NCI-H774 (cell line): ENCODE data around the gene PGAP3.

ENCODE experiments used
- DNase-seq: peaks from one replicate; lab custom pipeline; 2025; lab: John Stamatoyannopoulos, UW

PGAP3 gene

DNA sequence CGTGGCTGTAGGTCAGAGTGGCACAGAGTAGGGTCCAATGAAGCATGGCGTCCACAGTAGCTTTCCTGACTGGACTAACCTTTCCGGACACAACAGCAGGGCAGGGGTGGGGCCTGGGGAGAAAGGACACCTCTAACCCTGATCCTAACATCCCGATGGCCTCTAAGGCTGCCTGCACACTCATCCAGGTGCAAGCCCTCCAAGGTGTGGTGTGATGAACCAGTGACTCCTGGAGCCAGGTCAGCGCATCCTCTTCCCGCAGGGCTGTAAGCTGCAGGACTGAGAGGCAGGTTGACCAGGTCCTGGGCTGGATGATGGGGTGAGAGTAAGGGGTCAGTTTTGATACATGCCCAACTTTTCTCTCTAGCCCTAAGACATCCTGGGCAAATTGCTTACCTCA is 8.9 kb upstream of the PGAP3 start:
- no peak for DNase-seq

DNA sequence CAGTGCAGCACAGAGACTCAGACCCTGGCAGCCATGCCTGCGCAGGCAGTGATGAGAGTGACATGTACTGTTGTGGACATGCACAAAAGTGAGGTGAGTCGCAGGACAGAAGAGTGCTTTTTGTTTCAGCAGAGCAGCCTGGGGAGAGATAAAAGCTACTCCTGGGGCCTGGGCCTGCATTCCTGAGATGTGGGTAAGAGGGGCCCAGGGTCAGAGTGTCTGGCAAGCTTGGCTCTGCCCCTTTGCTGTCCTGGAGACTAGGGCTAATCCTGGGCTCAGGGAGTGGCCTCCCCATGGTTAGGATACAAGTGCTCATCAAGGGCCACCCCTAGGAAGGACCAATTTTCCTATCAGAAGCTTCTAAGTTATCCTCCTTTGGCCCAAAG is 7.2 kb upstream of the PGAP3 start:
- no peak for DNase-seq

- no peak for DNase-seq
Measured at GRCh38 chr17:39694593-39694992, 6.7 kb upstream of the PGAP3 start.

DNA sequence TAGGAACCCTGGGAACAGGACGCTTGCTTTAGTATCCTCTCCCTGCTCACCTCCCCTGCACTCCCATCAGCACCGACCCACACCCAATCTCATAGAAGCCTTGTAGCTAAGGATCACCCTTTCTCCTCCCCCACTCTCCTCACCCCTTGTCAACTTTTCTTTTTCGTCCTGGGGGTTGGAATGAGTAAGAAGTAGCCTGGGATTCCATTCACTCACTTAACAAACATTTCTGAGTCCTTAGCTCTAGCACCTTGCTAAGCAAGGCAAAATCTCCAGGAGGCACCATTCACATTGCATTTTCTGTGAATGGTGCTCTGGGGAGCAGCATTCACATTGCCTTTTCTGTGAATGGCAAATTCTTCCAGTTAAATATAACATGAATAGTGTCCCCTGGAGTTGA is 1.1 kb upstream of the PGAP3 start:
- DNase-seq, result no peak

DNA sequence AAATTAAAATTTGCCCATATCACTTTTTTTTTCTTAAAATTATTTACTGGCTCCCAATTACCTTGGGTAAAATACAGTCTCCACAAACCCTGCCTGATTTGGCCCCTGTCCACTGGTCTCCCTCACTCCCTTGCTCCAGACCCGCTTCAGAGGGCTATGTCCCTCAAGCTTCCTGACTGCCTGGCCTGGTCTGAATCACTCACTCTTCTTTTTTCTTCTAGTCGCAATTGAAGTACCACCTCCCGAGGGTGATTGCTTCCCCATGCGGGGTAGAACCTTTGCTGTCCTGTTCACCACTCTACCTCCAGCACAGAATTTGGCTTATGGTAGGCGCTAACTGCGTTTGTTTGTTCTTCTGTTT is 598 bp upstream of the PGAP3 start:
- DNase-seq, result no peak

- no peak for DNase-seq
Measured at GRCh38 chr17:39687101-39687545, 734 bp downstream of the PGAP3 start.

DNA sequence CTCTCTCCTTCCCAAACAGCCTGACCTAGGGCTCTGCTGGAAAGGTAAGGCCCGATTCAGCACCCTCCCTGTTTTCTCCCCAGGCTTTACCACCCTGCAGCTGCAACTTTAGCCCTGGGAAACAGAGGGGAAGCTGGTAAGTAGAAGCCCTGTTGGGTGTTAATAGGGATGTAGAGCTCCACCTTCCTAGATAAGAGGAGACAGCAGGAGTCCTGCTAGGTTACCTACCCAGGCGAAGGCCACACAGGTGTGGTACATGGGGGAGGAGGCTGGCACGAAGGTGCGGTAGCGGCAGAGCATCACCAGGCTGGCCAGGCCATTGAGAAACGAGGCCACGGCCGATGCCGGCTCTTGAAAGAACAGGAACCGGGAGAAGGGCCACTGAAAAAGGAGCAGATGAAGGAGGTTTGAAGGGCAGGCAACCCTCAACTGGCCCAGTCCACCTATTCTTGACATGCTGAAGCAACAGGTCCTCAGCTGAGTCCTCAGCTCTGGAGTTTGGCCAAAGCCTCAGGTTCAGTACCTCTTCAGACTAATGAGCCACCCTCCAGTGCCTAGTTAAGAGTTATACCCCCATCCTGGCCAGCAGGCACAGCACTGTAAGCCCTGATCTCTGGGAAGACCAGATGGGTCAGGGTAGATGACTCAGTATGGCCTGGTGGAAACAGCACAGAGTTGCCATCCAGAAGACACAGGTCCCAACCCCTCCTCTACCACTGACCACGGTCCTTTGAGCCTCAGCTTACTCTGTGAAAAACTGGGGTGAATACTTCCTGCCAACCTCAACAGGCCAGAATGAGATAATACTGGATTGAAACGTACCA is 3.3 kb downstream of the PGAP3 start:
- no peak for DNase-seq

DNA sequence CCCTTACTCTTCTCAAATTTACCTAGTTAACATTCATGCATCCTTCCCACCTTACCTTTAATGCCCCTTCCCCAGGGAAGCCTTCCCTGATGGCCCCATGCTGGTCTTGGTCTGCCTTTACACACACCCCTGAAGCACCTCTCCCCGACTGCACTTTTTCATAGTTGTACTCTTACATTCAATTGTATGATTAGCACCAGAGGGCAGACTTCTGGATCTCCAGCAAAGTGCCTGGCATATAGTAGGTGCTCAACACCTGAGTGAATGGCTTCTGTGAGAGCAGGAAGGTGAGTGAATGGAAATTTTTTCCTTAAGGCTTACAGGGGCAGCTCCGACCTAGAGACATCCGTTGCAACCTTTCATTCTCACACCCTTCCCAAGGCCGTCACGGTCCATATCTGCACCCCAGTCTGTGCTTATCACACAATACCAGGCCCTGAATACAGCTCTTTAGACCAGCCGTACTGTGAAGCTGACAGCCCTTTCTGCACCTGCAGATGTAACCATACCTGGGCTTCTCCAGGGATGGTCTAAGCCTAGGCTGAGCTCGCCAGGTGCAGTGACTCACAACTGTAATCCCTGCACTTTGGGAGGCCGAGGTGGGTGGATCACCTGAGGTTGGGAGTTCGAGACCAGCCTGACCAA is 4.4 kb downstream of the PGAP3 start:
- no peak for DNase-seq

DNA sequence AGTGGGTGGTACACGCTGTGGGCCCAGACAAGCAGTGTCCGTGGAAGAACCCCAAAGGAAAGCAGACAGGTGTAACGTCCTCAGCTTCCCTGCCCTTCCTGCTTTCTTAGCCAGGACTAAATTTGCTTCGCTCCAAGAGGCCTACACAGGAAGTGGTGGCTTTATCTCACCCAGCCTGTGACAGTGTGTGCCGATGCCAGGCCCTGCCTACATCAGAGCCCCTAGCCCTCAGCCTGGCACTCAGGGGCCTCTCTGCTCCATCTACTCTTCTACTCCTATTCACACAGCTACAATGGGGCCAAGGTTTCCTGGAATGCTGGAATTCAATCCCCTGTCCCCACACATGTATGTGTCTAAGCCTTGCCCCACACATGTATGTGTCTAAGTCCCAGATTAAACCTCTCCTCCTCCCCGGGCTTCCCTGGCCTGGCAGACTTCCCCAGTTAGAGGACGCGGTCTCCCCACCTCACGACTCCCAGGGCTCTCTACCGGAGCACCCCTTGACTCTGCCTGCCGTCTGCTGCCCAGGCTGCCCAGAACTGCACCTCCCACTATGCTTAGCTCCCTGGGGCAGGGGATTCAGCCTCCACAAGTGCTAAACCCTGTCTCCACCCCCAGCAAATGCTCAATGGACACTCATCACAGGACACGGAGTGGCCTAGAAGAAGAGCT is 8.2 kb downstream of the PGAP3 start:
- no peak for DNase-seq

DNA sequence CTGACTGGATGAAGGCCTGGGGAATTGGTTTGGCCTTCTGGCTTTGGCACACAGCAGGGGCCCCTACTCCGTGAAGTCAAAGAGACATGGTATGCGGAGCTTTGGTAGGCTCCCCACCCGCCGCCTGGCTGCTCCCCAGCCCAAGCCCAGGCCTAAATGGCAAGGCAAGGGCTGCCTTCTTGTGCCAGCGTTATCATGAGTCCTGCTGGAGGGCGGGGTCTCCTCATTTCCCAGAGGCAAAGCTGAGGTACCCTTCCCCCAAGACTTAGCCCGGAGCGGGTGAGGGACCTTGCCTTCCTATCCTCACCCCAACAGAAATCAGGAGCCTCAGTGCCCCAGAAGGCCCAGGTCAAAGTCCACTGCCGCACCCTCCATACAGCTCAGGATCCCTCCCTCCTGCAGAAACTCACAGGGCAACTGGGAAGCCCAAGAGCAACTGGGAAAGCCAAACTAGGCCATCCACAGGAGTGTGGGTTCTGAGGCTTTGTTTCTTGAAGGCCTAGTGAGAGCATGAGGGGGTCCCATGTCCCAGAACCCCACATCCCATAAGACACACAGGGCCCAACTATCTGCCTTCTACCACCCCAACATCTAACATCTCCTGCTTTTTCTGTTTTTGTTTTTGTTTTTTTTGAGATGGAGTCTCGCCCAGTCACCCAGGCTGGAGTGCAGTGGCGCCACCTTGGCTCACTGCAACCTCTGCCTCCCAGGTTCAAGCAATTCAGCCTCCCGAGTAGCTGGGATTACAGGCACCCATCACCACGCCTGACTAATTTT is 9.3 kb downstream of the PGAP3 start:
- no peak for DNase-seq

DNA sequence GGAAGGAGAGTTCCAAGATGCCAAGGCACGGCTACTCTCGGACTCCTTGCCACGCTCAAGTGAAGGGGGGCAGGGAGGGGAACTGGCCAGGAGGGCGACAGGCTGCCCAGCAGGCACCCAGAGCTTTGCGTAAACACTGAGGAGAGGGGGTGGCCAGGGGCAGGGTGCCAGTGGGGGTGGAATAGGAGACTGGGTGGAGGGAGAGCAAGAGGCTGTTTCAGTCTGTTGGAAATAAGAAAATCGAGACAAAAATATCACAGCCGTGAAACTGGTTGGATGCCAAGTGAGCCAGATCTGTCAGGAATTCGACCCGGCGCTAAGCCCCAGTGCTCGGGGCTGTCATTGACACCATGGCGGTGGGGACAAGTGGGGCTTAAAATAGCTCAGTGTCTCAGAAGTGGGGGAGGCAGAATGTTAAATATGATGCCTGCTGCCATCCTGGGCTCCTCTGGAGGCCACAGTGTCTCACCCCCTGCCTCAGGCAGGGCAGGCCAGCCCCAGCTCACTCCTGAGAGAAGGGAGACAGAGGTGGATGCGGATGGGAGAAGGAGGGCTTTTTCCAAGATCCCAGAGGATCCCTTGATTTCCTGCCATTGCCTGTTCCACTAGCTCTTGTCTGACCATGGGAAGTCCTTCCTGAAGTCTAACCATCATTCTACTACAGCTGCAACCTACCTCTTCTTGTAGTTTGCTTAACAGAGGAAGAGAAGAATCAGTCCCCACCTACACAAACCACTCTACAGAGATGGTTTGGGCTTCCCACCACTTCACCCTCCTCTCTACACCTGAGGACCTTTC is 10.1 kb downstream of the PGAP3 start:
- DNase-seq, result no peak

- DNase-seq, result no peak
Measured at GRCh38 chr17:39677072-39677471, 10.8 kb downstream of the PGAP3 start.

- DNase-seq, result no peak
Measured at GRCh38 chr17:39676198-39676819, 11.5 kb downstream of the PGAP3 start.

DNA sequence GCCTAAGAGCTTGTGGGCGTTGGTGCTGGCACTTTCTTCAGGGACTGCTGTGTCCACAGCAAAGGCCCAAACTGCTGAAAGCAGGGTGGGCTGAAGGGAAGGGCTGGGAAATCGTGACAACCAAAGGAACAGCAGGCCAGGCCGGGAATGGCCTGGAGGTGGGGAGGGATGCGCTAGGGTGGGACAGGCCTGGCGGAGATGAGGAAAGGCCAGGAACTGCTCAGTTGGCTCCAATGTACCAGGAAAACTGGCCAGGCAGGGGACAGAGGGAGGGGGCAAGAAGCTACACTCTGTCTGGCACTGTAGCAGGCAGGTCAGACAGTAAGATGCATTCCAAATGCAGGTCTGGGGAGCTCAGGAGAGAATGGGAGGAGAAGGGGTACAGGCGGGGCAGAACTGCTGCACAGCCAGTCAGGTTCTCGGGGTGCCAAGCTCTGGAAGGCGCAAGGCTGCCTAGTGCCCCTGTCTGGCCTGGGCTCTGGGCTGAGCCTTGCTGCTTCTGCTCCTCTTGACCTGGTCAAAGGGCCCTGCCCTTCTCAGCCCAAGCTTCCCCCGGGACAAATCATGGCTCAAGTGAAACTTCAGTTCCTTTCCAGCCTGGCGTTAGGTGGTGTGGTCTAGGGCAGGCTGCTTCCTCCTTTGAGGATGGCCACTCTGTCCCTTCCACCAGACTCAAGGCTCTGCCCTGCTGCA is 12.3 kb downstream of the PGAP3 start:
- DNase-seq, result no peak

GRCh38 chr17:39674702-39675389 is 13.0 kb downstream of the PGAP3 start:
- no peak for DNase-seq

DNA sequence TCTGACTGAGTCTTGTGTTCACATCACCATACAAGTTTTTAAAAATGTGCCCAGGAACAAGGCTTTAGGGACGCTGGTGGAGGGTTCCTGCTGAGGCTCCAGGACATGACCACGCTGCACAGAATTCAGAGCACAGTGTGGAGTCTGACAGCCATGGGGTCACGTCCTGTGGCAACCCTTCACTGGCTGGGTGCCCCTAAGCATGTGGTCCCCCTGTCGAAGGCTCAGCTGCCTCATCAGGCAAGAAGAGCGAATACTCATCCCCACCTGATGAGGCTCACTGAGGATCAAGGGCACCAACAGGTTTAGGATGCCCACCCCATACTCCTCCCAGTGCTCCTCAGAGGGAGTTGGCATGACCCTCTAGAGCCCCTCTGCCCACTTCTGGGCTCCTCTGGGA is 13.7 kb downstream of the PGAP3 start:
- DNase-seq, result no peak

GRCh38 chr17:39673335-39674081 is 14.3 kb downstream of the PGAP3 start:
- no peak for DNase-seq

DNA sequence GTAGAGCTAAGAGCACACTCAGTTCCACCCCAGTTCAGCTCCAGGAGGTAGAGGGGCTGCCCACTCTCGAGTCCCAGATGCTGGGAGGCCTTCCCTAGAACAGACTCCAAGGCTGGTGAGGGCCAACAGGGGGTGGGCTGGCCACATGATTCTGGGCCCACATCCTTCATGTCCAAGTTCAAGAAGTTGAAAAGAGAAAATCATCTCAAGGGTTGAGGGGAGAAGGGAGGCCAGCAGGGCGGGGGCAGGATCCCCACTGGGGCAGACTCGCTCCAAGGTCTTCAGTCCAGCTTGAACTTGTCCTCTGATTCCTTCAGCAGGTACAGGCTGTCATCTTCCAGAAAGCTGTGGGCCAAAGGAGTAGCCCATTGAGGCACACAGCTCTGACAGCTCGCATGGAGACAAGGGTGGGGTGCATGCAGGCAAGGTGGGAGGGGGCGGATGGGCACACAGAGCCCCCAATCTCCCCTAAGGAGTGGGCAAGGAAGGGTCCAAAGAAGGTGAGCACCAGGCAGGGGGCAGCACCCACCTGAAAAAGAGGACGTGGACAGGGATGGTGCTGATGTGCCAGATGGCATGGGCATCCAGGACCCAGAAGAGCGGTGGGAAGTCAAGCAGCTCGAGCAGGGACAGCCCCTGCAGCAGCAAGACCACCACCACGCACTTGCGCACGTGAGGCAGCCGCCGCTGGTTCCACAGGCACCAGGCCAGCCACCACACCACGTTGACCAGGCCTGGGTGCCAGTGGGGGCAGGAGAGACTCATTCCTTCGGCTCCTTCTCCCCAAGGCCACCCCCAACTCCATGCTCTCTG is 15.1 kb downstream of the PGAP3 start:
- no peak for DNase-seq
